NCI-H345 treated with DMSO at 0.1 percent for 48 hours (cell line): ENCODE data around the gene ZNF816.
"Not testable (repeated sequence)": the region's sequence is repeated elsewhere in the genome, so short reads cannot be mapped to it uniquely, and the experiment has no call there.

ENCODE experiments used
- DNase-seq: peaks from one replicate; lab custom pipeline; 2025; ENCODE audit not compliant: unreplicated experiment; lab: John Stamatoyannopoulos, UW

Gene ZNF816

DNA sequence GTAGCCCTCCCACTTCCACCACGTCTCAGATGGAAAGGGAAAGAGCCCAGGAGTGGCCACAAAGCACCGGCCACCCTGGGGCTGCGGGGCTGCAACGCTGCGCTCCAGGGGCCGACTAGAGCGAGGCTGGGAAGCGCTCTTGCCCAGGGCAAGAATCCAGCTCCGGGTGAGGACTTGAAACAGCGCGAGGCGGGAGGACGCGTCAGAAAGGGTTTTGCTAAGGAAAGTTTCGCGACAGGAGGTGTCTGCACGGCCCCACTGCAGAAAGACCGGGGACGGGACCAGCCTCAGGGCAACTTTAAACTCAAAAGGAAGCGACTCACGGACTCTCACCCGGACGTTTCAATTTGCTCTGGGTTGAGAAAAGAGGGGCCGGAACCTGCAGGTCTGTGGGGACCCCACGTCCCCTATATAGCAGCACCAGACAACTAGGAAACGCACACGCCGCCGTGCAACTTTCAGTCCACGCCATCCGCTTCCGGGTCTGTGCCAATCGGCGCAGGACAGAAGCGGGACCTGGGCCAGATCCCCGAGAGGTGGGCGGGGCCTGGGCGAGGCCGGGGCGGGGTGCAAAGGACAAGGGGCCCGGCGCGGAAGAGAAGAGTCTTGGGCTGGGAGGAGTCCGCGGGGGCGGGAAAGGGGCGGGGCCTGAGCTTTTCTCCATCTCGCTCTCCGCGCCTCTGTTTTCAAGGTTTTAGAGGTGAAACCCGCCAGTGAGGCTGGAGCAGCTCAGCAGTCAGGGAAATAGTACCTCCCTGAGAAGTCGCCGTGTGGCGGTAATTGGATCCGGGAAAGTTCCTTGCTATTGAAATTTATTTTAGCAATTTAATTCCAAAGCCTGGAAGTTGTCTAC lies at the start of gene ZNF816:
Gene ZNF816 (minus strand): TSS at position 488 of the 853 bp plus-strand sequence. CDS start 6,792 bp downstream, outside the sequence.
- peak; percentile 79 for DNase-seq

DNA sequence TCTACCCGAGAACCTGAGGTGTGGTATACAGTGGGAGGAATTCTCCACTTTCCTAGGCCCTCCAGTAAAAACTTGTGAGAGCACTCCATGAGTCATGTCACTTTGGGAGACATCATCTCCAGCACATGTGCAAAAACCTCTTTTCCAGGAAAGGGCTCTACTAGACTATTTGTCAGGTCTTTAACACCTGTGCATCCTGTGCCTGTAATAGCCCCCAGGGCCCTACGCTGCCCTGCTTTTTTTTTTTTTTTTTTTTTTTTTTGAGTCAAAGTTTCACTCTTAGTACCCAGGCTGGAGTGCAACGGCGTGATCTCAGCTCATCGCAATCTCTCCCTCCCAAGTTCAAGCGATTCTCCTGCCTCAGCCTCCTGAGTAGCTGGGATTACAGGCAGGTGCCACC lies 49.3 kb upstream of the ZNF816 start:
- DNase-seq, result no peak

DNA sequence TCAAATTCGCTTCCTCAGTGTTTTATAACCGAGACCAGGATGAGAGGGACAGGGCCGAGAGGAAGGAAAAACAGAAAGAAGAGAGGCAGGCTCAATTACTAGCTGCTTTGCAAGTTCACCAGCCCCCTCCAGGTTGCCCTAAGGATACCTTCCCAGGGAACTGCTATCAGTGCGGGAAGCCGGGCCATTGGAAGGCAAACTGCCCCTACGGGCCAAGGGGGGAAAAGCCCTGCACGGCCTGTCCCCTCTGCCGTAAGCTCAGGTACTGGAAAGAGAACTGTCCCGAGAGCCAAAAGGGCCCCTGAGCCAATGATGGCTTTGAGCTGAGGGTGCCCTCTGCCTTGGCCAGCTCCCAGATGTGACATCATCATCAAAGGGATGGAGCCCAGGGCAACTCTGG lies 47.8 kb upstream of the ZNF816 start:
- no peak for DNase-seq

DNA sequence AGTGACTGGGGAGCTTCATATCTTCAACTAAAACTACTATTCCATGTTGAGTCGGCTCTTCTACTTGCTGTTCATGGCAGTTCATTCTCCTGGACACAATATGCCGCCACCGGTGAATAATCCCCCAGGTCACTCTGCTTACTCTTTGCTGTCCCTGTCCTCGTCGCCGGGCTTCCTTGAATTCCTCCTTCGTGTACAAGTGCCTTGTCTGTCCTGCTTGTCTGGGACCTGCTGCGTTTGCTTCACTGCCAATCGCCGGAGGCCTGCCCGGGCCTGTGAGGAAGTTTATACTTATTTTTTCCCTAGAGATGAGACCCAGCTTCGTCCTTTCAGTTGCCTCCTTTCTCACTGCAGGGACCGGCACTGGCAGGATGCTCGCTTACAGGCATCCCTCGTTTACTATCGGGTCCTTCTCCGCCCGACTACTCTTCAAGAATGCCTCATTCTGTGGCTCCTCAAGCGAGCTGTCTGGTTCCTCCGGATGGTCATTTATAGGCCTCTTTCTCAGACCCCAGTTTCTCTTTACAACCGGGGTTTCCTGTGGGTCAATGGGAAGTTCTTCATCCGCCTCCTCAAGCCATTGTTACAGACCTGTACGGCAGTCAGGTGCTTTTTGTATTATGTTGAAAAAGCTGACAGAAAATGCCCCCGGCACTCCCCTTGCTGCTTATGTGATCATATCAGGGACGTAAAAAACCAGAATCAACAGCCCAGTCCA lies 45.5 kb upstream of the ZNF816 start:
- DNase-seq, result no peak

DNA sequence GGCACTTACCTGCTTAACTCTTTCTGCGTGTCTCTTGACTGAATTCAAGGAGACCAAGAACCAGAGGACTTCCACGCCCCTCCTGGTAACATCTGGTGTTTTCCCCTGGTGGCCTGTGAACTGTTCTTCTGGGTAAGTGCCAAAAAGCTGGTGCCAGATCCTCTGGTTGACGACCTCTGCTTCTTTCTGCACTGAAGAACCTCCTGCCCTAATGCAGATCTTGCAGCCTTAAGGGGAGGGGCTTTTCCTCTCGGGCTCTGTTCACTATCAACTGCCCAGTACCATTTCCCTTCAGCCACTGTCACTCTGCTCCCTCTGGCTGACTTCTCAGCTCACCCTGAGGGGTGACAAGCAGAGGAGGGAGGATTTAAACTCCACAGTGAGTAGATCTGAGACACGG lies 44.9 kb upstream of the ZNF816 start:
- no peak for DNase-seq

DNA sequence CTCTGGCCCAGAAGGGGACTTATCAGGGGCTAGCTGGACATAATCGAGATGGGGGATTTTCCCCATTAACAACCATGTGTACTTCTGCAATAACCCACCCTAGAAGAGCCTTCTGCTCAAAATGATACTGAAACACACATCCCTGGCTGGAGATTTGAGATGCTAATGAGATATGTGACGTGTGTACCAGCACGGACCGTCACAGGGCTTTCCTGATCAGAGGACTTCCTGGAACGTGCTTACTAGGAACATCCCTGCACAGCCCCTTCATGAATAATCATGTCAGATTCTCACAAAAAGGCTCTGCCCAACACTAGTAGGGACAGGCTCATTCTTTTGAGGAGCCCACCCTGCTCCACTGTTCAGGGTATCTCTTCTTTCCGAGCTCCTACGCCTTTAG lies 44.5 kb upstream of the ZNF816 start:
- no peak for DNase-seq

DNA sequence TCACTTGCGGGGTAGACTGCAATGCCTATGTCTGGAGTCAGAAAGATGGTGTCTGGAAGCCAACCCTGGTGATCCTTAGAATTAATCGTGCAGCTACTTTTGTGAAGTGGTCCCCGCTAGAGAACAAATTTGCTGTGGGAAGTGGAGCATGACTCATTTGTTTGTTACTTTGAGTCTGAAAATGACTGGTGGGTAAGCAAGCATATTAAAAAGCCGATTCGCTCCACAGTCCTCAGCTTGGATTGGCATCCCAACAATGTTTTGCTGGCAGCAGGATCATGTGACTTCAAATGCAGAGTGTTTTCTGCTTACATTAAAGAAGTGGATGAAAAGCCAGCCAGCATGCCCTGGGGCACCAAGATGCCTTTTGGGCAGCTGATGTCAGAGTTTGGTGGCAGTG lies 41.6 kb upstream of the ZNF816 start:
- no peak for DNase-seq

DNA sequence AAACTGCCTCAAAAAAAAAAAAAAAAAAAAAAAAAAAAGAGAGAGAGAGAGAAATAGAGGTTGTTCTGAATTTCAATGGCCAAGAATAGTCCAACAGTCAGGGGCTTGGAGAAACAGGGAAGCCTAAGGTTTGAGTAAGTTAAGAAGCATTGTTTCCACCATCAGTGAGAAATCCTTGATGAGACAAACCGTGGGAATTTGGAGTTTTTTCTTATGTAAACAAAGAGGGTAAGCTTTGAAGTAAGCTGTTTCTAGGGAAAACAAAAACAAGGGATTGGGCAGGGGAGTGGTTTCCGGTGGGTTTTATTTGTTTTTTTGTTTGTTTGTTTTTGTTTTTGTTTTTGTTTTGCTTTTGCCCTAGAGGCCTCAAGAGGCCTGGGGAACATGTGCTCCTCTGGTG lies 39.8 kb upstream of the ZNF816 start:
- DNase-seq, result no peak

DNA sequence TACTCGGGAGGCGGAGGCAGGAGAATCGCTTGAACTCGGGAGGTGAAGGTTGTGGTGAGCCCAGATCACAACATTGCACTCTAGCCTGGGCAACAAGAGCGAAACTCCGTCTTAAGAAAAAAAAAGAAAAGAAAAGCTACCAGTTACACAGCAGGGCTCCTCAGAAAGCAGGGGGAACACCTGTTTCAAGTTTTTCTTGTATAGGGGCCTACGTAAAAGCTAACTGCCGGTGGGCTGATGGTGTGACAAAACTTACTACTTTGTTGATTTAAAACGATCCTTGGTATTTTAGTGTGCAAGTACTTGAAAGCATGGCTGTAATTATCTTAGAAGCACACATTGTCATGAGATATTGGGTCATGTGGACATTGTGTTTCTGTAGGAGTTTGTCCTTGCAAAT lies 35.3 kb upstream of the ZNF816 start:
- DNase-seq, result no peak

DNA sequence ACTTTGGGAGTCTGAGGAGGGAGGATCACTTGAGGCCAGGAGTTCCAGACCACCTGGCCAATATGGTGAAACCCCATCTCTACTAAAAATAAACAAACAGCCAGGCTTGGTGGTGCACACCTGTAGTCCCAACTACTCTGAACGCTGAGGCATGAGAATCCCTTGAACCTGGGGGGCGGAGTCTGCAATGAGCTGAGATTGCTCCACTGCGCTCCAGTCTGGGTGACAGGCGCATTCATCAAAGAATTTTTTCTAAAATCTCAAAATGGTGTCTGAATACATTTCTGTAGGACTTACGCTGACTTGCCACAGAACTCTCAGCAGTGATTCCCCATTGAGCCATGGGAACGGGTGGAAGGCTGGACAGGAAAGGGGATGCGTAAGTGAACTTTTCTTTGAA lies 33.0 kb upstream of the ZNF816 start:
- DNase-seq, result no peak

DNA sequence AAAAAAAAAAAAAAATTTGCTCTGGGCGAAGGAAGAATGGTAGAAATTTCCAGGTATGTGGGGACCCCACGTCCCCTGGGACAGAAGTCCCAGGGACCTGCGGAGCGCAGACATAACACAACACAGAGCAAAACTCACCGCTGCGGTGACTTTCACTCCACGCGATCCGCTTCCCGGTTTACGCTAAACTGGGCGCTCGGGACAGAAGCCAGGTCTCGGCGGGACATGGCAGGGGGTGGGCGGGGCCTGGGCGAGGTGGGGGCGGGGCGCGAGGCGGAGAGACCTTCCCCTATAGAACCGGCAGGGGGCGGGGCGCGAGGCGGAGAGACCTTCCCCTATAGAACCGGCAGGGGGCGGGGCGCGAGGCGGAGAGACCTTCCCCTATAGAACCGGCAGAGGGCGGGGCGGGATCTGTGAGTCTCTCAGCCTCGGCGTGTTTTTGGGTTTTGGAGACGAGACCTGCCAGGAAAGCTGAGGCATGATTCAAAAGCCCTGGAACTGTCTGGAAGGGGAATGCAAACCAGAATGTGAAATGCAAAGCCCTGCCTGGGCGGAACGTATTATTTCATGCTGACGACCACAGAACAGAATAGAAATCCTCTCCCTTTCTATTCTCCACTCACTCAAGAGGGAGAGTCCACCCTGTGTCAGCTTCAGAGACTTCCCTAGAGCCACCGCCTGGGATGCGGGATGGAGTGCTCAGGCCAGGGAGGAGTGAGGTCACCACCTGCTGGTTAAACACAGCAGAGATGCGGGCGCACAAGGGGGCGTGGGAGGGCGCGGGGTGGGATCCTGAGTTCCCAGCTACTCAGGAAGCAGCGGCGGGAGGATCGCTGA lies 30.9 kb upstream of the ZNF816 start:
- DNase-seq, result peak; percentile 17

DNA sequence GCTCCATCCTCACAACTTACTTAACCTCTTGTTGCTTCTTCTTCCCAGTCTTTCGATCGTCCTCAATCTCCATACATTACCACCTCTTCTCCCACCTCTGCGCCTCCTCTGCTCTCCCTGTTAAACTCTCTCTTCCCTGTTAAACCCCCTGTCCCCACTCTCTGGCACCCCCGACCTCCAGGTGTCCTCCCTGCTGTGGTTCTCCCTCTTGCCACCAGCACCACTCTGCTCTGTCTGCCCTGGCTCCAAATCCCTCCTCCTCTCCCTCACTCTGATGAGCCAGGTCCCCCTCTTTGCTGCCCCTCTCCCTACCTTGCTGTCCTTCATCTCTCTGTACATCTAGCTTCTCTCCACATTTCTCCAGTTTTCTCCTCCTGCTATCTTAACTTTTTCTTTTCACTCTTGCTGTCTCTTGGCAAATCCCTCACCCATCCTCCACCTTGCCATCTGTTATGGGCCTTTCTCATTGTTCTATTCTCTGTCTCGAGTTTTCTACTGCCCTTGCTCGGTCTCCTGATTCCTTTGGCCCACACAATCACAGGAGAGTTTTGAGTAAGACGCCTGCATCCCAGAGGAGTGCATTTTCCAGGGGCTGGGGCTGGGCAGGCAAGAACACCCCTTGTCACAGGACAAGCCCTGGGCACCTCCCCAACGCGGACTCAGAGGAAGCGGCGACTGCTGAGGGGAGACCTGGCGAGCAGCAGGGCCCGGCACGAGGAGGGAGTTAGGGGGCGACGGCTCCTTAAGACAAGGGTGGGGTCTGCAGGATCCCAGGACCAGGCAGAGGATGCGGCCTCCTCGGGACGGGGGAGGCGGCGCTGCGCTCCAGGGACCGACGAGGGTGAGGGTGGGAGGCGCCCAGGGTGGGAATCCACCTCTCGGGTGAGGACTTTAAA lies 29.7 kb upstream of the ZNF816 start:
- no peak for DNase-seq

DNA sequence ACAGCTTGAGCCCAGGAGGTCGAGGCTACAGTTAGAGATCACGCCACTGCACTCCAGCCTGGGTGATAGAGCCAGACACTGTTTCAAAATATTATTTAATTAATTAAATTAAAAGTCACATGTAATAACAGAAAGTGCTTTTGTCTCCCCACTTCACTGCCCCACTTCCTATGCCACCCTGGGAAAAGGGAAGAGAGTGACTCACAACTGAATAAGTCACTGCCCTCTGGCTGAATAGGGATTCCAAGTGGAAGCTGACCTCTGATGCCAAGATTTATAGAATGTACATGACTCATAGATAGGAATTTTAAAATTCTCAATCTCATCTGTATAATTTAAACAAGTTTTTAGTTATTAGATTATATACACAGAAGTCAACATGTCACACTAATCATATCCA lies 28.8 kb upstream of the ZNF816 start:
- DNase-seq, result no peak

DNA sequence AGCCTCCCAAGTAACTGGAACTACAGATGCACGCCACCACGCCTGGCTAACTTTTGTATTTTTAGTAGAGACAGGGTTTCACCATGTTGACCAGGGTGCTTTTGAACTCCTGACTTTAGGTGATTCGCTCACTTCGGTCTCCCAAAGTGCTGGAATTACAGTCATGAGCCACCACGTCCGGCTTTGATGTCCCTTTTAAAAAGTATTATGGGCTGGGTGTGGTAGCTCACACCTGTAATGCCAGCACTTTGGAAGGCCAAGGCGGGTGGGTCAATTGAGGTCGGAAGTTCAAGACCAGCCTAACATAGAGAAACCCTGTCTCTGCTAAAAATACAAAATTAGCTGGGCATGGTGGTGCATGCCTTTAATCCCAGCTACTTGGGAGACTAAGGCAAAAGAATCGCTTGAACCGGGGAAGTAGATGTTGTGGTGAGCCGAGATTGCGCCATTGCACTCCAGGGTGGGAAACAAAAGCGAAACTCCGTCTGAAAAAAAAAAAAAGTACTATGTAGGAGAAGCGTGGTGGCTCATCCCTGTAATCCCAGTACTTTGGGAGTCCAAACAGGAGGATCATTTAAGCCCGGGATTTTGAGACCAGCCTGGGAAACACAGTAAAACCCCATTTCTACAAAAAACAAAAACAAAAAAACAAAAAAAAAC lies 28.2 kb upstream of the ZNF816 start:
- DNase-seq, result no peak

DNA sequence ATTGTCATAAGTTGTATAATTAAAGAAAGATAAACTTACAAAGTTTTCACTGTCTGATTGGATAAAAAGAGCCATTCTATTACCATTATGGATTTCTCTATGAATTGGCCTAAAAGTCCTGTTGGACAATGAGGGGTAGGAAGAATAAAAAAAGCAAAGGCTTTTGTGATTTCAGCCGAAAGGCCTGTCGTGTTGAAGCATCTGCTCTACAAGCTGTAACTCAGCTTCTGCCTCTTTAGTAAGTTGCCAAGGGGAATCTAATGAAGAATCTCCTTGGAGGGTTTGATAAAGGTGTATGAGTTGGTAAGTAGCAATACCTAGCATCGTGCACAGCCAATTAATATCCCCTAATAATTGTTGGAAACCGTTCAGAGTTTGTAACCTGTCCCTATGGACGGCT lies 25.8 kb upstream of the ZNF816 start:
- DNase-seq, result no peak

DNA sequence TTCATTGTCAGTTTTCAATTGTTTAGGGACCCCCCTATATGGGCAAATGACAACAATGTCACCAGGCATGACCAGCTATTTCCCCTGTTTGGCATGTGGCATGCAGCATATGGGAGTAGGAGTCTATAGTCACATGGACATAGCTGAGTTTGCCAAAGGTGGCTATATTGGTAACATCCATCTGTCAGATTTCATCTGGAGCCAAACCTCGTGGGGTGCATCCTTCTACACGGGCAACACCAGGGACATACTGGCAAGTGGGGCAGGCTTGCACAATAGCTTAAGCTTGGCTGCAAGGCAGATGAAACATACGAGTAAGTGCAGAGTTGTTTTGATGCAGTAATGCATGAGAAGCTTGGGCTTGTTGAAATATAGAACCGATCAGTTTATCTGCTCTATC lies 24.5 kb upstream of the ZNF816 start:
- DNase-seq, result no peak

DNA sequence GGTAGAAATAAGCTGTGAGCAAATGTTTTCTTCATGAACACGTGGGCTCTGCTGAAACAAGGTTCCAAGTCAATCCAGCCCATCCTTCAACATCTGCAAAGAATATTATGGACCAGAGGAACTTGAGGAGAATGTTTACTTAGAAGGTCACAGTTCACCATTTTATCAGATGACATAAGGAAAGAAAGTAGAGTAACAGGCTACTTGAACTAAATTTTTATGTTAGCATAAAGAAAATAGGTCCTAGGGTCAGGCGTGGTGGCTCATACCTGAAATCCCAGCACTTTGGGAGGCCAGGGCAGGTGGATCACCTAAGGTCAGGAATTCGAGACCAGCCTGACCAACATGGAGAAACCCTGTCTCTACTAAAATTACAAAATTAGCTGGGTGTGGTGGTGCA lies 20.5 kb upstream of the ZNF816 start:
- DNase-seq, result not testable (repeated sequence)

DNA sequence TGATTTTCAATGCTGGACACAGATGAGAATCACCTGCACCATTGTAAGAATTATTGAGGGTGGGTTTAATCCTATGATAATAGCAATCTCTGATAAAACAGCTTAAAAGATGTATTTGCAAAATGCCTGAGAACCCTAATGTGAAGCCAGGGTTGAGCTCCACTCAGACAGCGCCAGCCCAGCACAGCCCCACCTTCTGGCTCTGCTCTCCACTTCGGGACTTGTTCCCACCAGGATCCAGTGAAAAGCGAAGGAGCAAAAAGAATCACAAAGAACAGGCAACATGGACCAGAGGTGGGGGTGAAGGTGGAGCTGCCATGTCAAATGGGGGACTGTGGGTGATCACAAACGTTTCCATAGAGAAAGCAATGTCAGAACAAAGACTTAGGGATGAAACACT lies 18.6 kb upstream of the ZNF816 start:
- no peak for DNase-seq

DNA sequence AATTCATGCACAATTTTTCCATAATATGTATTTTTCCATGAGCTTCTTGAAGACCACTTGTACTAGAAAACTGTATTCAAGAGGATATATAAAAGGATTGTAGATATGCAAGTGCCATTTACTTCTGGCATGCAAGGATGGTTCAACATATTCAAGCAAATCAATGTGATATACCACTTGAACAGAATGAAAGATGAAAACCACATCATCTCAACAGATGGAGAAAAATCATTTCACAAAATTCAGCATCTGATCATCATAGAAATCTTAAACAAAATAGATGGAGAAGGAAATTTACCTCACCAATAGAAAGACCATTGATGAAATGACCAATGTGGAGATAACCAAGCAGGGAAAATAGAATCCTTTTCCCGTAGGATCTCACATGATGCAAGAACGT lies 5.1 kb upstream of the ZNF816 start:
- DNase-seq, result no peak

DNA sequence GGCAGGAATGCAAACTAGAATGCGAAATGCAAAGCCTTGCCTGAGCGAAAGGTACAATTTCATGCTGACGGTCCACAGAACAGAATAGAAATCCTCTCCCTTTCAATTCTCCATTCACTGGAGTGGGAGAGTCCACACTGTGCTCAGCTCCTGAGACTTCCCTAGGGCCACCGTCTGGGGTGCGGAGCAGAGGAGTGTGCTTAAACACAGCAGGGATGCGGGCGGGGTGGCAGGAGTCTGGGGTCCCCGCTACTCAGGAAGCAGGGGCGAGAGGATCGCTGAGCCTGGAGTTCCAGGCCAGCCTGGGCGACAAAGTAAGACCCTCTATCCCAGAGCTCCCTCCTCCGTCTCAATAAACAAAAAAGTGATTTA lies 552 bp upstream of the ZNF816 start:
- no peak for DNase-seq
